Activated T-cell treated with anti-CD3 and anti-CD28 coated beads for 4 hours (primary cell): Measurements from ENCODE around the gene PRKAR1A.
"Not testable (repeated sequence)": the region's sequence is repeated elsewhere in the genome, so short reads cannot be mapped to it uniquely, and the experiment has no call there.

Experiments
- DNase-seq: peaks from one replicate; pipeline ENCODE4 v3.0.0-alpha.2; 2020

Gene PRKAR1A

GRCh38 chr17:68511671-68512246, 471 bp upstream of the PRKAR1A start:
- DNase-seq, result peak; percentile 74

- no peak for DNase-seq
Observed at GRCh38 chr17:68512960-68513474, 787 bp downstream of the PRKAR1A start.

GRCh38 chr17:68513932-68514331, 1.7 kb downstream of the PRKAR1A start:
- no peak for DNase-seq

GRCh38 chr17:68514831-68515635, 2.8 kb downstream of the PRKAR1A start:
- DNase-seq, result no peak

- DNase-seq, result no peak
Observed at GRCh38 chr17:68516732-68517131, 4.5 kb downstream of the PRKAR1A start.

- DNase-seq, result not testable (repeated sequence)
Observed at GRCh38 chr17:68517605-68518004, 5.4 kb downstream of the PRKAR1A start.

GRCh38 chr17:68518063-68518815, 6.0 kb downstream of the PRKAR1A start:
- DNase-seq, result no peak

GRCh38 chr17:68519051-68519450, 6.8 kb downstream of the PRKAR1A start:
- not testable (repeated sequence) for DNase-seq

- DNase-seq, result no peak
Observed at GRCh38 chr17:68519911-68520310, 7.7 kb downstream of the PRKAR1A start.

- no peak for DNase-seq
Observed at GRCh38 chr17:68522266-68522665, 10.0 kb downstream of the PRKAR1A start.

- DNase-seq, result no peak
Observed at GRCh38 chr17:68526548-68526947, 14.3 kb downstream of the PRKAR1A start.

- DNase-seq, result no peak
Observed at GRCh38 chr17:68527314-68527713, 15.1 kb downstream of the PRKAR1A start.

- DNase-seq, result no peak
Observed at GRCh38 chr17:68531252-68531651, 19.0 kb downstream of the PRKAR1A start.

GRCh38 chr17:68532826-68533225, 20.6 kb downstream of the PRKAR1A start:
- no peak for DNase-seq

GRCh38 chr17:68533887-68534694, 21.9 kb downstream of the PRKAR1A start:
- DNase-seq, result no peak

- DNase-seq, result no peak
Observed at GRCh38 chr17:68534695-68535088, 22.5 kb downstream of the PRKAR1A start.

- no peak for DNase-seq
Observed at GRCh38 chr17:68535922-68536321, 23.7 kb downstream of the PRKAR1A start.

GRCh38 chr17:68539548-68540467, 27.6 kb downstream of the PRKAR1A start:
- DNase-seq, result no peak

- no peak for DNase-seq
Observed at GRCh38 chr17:68540981-68541380, 28.8 kb downstream of the PRKAR1A start.

GRCh38 chr17:68541816-68542215, 29.6 kb downstream of the PRKAR1A start:
- no peak for DNase-seq

- no peak for DNase-seq
Observed at GRCh38 chr17:68542698-68543463, 30.7 kb downstream of the PRKAR1A start.
